ENCODE results near the gene PTPRN2.

DNA sequence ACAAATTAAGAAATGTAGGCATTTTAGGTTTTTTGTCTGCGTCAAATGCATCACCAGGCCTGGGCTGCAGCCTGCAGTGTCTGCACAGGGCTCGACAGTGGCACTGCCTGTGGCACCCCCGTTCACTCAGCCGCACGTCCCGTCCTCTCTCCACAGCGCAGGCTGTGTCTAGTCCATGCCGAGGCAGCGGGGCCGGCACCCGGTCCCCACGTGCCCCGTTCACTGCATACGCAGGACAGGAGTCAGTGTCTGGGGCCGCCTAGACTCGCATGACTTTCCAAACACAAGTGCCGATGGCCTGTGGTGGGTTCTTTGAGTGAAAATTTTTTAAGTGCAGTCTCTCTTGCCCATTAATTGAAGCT is 446.4 kb downstream of the PTPRN2 start:
- TF ChIP-seq, protein P1, sequence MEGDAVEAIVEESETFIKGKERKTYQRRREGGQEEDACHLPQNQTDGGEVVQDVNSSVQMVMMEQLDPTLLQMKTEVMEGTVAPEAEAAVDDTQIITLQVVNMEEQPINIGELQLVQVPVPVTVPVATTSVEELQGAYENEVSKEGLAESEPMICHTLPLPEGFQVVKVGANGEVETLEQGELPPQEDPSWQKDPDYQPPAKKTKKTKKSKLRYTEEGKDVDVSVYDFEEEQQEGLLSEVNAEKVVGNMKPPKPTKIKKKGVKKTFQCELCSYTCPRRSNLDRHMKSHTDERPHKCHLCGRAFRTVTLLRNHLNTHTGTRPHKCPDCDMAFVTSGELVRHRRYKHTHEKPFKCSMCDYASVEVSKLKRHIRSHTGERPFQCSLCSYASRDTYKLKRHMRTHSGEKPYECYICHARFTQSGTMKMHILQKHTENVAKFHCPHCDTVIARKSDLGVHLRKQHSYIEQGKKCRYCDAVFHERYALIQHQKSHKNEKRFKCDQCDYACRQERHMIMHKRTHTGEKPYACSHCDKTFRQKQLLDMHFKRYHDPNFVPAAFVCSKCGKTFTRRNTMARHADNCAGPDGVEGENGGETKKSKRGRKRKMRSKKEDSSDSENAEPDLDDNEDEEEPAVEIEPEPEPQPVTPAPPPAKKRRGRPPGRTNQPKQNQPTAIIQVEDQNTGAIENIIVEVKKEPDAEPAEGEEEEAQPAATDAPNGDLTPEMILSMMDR (IDR thresholded peaks at IDR 0.05; ENCODE audit: low read depth, low read length): no peak
- no peak for TF ChIP-seq POLR2A (IDR thresholded peaks at IDR 0.05; ENCODE audit: extremely low read depth, insufficient read length)
- TF ChIP-seq, protein P2, sequence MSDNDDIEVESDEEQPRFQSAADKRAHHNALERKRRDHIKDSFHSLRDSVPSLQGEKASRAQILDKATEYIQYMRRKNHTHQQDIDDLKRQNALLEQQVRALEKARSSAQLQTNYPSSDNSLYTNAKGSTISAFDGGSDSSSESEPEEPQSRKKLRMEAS (IDR thresholded peaks at IDR 0.05; ENCODE audit: low read depth, low read length): no peak
